ENCODE measurements around the gene GRID2. TPM values are rescaled to one million over a fixed set of nuclear protein-coding genes. Genes with fewer than 3 reads are reported as not detected.

GRID2 gene
- total RNA-seq, 1 donor from 2014 or later: not detected

DNA sequence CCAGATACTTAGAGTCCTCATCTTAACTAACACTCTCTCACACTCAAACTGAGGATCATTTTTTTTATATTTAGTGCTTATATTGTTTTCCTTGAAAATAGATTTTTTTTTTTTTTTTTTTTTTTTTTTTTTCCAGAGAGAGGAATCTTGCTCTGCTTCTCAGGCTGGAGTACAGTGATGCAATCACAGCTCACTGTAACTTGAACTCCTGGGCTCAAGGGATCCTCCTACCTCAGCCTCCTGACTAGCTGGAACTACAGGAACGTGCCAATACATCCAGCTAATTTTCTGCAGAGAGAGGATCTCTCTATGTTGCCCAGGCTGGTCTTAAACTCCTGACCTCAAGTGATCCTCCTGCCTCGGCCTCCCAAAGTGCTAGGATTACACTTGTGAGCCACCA lies 874.5 kb downstream of the GRID2 start:
- H3K36me3 ChIP-seq: no peaks in the 10 kb centered on the region
- no peaks in the 10 kb centered on the region for H3K4me1 ChIP-seq
- DNase-seq (ENCODE audit: extremely low spot score in 2 of 2): no peak
- intact Hi-C loops (cut with DNase I): no loop called here
- H3K27ac ChIP-seq: no peak overlapping the region
- no peaks in the 10 kb centered on the region for H3K9me3 ChIP-seq
- no peak overlapping the region for H3K4me3 ChIP-seq
- TF ChIP-seq POLR2A (IDR thresholded peaks at IDR 0.05): no peak
- TF ChIP-seq, protein P1, sequence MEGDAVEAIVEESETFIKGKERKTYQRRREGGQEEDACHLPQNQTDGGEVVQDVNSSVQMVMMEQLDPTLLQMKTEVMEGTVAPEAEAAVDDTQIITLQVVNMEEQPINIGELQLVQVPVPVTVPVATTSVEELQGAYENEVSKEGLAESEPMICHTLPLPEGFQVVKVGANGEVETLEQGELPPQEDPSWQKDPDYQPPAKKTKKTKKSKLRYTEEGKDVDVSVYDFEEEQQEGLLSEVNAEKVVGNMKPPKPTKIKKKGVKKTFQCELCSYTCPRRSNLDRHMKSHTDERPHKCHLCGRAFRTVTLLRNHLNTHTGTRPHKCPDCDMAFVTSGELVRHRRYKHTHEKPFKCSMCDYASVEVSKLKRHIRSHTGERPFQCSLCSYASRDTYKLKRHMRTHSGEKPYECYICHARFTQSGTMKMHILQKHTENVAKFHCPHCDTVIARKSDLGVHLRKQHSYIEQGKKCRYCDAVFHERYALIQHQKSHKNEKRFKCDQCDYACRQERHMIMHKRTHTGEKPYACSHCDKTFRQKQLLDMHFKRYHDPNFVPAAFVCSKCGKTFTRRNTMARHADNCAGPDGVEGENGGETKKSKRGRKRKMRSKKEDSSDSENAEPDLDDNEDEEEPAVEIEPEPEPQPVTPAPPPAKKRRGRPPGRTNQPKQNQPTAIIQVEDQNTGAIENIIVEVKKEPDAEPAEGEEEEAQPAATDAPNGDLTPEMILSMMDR (IDR thresholded peaks at IDR 0.05): no peak
- TF ChIP-seq POLR2AphosphoS5 (IDR thresholded peaks at IDR 0.05; ENCODE audit: insufficient read depth in 1 of 2, low read depth in 1 of 2): no peak
- H3K27me3 ChIP-seq: no peaks in the 10 kb centered on the region

DNA sequence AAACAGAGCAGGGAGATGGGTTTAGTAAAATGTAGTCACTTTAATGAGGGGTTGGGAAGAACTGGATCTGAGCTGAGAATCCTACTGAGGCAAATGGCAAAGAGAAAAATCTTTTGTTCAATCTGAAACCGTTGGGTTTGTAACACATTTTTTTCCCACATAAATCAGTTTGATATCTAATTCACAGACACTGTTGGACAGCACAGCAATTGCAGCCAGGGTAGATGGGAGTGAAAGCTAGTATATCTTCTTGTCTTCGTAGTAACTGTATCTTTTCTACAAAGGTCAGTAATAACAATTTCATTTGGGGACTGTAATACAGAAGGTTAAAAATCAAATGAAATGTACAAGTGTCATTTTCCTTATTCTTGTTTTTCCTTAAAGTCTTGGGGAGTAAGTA lies 875.3 kb downstream of the GRID2 start:
- TF ChIP-seq POLR2A (IDR thresholded peaks at IDR 0.05): no peak
- no peak for TF ChIP-seq POLR2AphosphoS5 (IDR thresholded peaks at IDR 0.05; ENCODE audit: insufficient read depth in 1 of 2, low read depth in 1 of 2)
- TF ChIP-seq, protein P1 (IDR thresholded peaks at IDR 0.05): no peak
- no peak for DNase-seq (ENCODE audit: extremely low spot score in 2 of 2)
- Histone ChIP-seq H3K27me3 (no peaks in the 10 kb centered on the region), H3K9me3 (no peaks in the 10 kb centered on the region), H3K27ac (no peak overlapping the region), H3K4me3 (no peak overlapping the region), H3K4me1 (no peaks in the 10 kb centered on the region), H3K36me3 (no peaks in the 10 kb centered on the region)
- intact Hi-C loops (cut with DNase I): no loop called here

GRCh38 chr4:93182722-93183121 lies 879.0 kb downstream of the GRID2 start:
- DNase-seq (ENCODE audit: extremely low spot score in 2 of 2): no peak
- no peak overlapping the region for H3K27ac ChIP-seq
- intact Hi-C loops (cut with DNase I): no loop called here
- H3K4me1 ChIP-seq: no peaks in the 10 kb centered on the region
- no peak overlapping the region for H3K4me3 ChIP-seq
- no peaks in the 10 kb centered on the region for H3K36me3 ChIP-seq
- TF ChIP-seq POLR2A (IDR thresholded peaks at IDR 0.05) (no peak), POLR2AphosphoS5 (IDR thresholded peaks at IDR 0.05; ENCODE audit: insufficient read depth in 1 of 2, low read depth in 1 of 2) (no peak)
- TF ChIP-seq, protein P1 (IDR thresholded peaks at IDR 0.05): no peak
- no peaks in the 10 kb centered on the region for H3K9me3 ChIP-seq
- H3K27me3 ChIP-seq: no peaks in the 10 kb centered on the region

DNA sequence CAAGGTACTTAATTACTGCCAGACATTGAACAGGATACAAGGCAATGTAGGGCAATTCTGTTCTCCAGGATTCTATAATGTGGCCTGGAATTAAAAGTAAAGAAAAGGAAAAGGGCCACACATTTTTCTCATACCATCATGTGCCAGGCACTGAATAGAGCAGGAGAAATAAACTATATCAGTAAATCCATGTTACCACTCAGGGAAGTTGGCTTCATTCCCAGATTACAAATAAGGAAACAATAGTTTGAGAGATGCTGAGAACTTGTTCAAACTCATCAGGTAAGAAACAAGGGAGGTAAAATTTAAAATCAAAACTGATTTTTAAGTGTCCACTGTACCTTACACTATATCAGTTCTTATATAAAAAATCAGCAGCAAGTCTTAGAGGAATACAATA lies 879.8 kb downstream of the GRID2 start:
- H3K27me3 ChIP-seq: no peaks in the 10 kb centered on the region
- H3K36me3 ChIP-seq: no peaks in the 10 kb centered on the region
- no peaks in the 10 kb centered on the region for H3K4me1 ChIP-seq
- intact Hi-C loops (cut with DNase I): no loop called here
- no peak overlapping the region for H3K27ac ChIP-seq
- no peak for DNase-seq (ENCODE audit: extremely low spot score in 2 of 2)
- no peaks in the 10 kb centered on the region for H3K9me3 ChIP-seq
- no peak overlapping the region for H3K4me3 ChIP-seq
- no peak for TF ChIP-seq POLR2A (IDR thresholded peaks at IDR 0.05)
- TF ChIP-seq, protein P1 (IDR thresholded peaks at IDR 0.05): no peak
- TF ChIP-seq POLR2AphosphoS5 (IDR thresholded peaks at IDR 0.05; ENCODE audit: insufficient read depth in 1 of 2, low read depth in 1 of 2): no peak

GRCh38 chr4:93184053-93184452 lies 880.3 kb downstream of the GRID2 start:
- no peaks in the 10 kb centered on the region for H3K9me3 ChIP-seq
- no peak for DNase-seq (ENCODE audit: extremely low spot score in 2 of 2)
- TF ChIP-seq, protein P1 (IDR thresholded peaks at IDR 0.05): no peak
- TF ChIP-seq POLR2AphosphoS5 (IDR thresholded peaks at IDR 0.05; ENCODE audit: insufficient read depth in 1 of 2, low read depth in 1 of 2): peak in 1 of 2 donors; percentile 9
- intact Hi-C loops (cut with DNase I): no loop called here
- H3K4me3 ChIP-seq: no peak overlapping the region
- no peaks in the 10 kb centered on the region for H3K4me1 ChIP-seq
- no peaks in the 10 kb centered on the region for H3K27me3 ChIP-seq
- no peaks in the 10 kb centered on the region for H3K36me3 ChIP-seq
- H3K27ac ChIP-seq: no peak overlapping the region
